Activated T-cell treated with anti-CD3 and anti-CD28 coated beads for 48 hours (primary cell): ENCODE results near the gene PSME2.
A peak's percentile ranks its signal among the peaks of the same experiment; 100 is the strongest.
"Not testable (repeated sequence)": the region's sequence is repeated elsewhere in the genome, so short reads cannot be mapped to it uniquely, and the experiment has no call there.

ENCODE experiments used
- DNase-seq: peaks from one replicate; pipeline ENCODE4 v3.0.0-alpha.2; 2020; ENCODE audit warnings: low read depth

PSME2 gene

DNA sequence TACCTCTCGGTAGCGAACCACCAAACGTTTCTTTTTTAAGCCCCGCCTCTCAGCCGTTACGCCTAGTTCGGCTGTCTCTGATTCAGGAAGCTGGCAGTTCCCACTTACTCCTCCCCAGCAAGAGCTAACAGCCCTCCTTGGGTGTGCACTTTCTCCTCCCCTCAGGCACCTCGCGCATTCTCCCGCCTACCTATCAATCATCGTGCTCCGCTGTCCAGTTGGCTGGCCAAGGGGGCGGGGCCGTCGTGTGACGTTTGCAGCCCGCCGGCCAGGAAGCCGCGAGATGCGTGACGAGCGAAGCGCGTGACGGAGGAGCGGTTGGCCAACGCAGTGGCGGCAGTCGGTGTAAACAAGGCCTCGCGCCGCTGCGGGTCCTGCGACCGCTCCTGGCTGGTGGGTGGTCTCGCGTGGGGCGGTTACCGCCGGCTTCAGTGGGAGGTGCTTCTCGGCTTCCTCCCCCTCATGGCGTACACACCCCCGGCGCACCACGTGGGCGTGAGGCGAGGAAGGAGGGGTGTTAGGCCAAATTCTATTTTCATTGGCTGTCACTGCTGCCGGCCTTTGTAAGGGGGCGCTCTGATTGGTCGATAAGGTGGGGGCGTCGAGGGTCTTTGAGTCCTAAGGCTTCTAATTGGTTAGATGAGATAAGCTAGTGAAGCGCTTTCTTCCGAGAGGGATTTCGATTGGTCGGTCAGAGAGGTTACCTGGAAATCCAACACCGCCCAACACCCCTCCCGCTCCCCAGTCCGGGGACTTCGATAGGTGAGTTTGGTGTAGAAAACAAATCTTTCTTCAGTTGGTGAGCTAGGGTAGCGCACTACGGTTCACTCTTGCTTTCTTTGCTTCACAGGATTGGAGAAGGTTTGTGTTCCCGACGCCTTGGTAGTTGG is 31.6 kb downstream of the PSME2 start, which contains the start of the genes DCAF11 and NRL:
DCAF11 (plus strand) TSS at position 246 of the 890 bp plus-strand sequence. CDS start 818 bp downstream, outside the sequence.
NRL (minus strand) TSS at position 418 of the 890 bp plus-strand sequence. CDS start 32,101 bp downstream, outside the sequence.
- peak; percentile 97 for DNase-seq

DNA sequence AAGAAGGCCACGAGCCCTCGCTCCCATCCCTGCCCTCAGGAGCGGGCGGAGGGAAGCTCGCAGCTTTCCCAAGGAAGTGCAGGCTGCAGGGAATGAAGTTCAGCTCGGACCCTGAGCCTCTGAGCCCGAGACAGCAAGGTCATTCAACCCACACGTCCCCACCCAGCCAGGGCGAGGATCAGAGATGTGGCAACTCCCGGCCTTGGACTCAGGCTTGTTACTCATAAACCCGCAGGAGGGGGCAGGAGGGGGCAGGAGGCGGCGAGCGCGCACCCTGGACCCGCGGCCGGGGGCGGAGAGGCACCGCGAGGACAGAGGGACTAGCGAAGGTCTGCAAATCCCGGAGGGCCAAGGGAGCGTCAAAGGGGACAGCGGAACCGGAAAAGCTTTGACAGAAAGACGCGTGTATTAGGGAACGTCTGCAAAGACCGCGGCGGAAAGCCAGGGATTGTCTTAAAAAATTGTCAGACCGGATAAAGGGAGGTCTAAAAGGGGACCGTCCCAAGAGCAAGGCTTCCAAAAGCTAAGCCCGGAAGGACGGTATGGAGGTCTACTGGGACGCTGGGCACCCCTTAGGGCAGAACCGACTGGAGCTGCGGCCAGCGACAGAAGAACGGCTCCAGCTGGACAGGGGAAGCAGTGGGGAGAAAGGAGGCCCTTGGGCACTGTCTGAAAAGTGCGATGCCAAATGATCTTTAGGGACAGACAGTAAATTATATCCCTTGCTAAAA is 32.4 kb downstream of the PSME2 start:
- peak; percentile 82 for DNase-seq

- no peak for DNase-seq
These were observed 33.0 kb downstream of the PSME2 start for GRCh38 chr14:24113379-24113800.

GRCh38 chr14:24110523-24110922 is 35.9 kb downstream of the PSME2 start:
- DNase-seq, result no peak

DNA sequence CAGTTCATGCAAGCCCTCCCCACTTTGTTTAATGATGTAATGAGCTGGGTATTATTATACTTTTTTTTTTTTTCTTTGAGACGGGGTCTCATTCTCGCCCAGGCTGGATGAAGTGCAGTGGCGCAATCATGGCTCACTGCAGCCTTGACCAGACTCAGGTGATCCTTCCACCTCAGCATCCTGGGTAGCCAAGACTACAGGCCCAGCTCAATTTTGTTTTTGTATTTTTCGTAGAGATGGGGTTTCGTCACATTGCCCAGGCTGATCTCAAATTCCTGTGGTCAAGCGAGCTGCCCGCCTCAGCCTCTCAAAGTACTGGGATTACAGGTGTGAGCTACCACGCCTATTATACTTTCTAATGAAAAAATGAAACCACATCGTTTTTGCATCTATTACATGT is 36.4 kb downstream of the PSME2 start:
- no peak for DNase-seq

DNA sequence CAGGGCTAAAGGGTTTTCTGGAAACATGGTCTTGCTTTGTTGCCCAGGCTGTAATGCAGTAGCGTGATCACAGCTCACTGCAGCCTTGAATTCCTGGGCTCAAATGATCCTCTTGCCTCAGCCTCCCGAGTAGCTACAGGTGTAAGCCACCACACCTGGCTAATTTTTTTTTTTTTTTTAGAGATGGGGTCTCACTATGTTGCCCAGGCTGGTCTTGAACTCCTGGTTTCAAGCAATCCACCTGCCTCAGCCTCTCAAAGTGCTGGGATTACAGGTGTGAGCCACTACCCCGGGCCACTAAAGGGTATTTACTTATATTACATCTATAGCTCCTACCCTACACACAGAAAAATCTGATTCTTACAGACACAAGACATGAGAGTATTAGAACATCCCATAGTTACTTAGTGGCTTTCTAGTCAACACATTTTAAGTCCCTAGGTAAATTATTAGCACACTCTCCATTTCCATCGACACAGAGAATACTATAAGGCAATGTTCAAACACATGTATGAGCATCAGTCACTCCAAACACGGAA is 38.0 kb downstream of the PSME2 start:
- DNase-seq, result no peak

- no peak for DNase-seq
These were observed 39.6 kb downstream of the PSME2 start for GRCh38 chr14:24106672-24107271.

DNA sequence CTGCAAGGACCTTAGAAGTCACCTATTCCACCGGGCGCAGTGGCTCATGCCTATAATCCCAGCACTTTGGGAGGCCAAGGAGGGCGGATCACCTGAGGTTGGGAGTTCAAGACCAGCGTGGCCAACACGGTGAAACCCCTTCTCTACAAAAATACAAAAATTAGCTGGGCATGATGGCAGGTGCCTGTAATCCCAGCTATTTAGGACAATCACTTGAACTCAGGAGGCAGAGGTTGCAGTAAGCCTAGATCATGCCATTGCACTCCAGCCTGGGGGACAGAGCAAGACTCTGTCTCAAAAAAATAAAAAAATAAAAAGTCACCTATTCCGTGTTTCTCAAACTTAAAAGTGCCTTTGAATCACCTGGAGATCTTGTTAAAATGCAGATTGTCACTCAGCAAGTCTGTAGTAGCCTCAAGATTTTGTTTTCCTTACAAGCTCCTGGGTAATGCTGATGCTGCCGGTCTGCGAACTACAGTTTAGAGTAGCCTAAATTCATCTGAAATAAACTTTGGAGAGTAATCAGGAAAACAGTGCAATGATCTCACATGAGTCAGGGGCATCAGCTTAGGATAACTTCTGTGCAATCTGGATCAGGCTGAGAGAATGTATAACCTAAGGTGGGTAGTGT is 40.7 kb downstream of the PSME2 start:
- not testable (repeated sequence) for DNase-seq

DNA sequence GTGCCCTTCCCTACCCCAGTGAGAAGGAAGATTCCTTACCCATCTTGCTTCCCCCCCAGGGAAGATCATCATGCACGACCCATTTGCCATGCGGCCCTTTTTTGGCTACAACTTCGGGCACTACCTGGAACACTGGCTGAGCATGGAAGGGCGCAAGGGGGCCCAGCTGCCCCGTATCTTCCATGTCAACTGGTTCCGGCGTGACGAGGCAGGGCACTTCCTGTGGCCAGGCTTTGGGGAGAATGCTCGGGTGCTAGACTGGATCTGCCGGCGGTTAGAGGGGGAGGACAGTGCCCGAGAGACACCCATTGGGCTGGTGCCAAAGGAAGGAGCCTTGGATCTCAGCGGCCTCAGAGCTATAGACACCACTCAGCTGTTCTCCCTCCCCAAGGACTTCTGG is 43.0 kb downstream of the PSME2 start:
- no peak for DNase-seq

DNA sequence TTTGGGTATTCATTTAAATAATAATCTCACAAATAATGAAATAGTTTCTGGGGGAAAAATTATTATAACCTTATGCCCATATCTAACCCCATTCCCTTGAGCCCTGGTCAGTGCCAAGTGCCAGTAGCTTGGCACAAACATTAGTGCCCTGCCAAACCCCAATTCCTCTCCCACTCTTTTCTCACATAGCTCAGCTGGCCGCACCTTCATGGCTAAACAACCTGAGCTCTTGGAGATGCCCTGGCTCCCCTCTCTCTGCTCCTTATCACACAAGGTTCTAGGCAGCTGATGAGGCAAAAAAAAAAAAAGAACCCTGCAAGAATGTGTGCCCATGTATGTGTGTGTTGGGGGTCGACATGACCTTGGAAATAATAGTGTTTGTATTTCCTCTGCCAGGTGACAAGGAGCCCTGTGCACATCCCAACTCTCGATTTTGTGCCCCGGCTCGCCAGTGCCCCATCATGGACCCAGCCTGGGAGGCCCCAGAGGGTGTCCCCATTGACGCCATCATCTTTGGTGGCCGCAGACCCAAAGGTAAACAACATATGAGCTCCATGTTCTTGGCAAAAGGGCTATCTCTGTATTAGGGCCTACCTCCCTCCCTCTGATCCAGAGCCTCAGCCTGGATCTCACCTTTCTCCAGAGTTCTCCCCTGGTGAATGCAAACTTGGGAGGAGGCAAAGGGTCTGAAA is 43.9 kb downstream of the PSME2 start:
- no peak for DNase-seq

DNA sequence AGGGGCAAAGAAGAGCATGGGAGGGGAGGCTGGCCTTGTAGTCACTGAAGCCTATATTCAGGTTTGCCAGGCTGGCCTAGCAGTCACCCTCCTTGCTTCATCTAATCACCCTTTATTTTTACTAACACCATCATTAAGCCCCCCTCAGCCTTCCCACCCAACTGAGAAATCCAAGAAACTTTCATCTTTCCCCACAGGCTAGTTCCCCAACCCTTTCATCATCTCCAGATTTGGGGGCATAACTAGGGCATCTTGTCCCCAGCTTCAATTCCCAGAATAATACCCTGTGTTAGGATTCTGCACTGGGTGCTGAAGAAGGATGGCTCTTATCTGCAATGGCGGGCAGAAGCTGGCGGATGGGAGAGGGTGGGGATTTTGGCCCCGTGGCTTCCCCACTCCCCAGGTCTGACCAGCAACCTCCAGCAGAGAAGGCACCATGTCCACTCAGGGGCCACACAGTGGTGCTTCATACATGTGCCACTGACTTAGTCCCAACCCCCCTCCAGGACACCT is 45.4 kb downstream of the PSME2 start:
- no peak for DNase-seq

GRCh38 chr14:24100197-24100981 is 46.0 kb downstream of the PSME2 start:
- no peak for DNase-seq

GRCh38 chr14:24098927-24099813 is 47.2 kb downstream of the PSME2 start:
- no peak for DNase-seq

- DNase-seq, result no peak
These were observed 48.0 kb downstream of the PSME2 start for GRCh38 chr14:24098229-24098926.

- DNase-seq, result no peak
These were observed 49.7 kb downstream of the PSME2 start for GRCh38 chr14:24096545-24097181.

- DNase-seq, result peak; percentile 63
These were observed 50.9 kb downstream of the PSME2 start for GRCh38 chr14:24095271-24096068.

DNA sequence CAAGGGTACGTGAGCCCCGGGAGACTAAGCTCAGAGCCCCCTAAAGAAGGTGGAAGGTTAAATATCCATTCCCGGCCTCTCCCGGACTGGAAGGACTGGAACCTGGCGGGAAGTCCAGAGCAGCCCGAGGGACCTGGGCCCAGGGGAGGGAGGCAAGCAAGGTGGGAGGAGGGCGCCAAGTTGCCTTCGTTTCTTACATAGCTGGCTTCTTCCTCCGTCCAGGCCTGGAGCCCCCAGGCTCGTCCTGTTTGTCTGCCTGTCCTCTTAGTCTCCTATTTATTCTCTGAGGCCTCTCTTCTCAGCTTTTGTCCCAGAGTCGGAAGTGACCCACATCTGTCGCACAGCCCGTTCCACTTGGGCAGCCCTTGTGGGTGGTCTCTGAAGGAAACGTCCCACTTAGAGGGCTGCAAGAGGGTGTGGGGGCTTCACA is 51.6 kb downstream of the PSME2 start:
- DNase-seq, result no peak
